ENCODE data around the gene BPGM.

DNA sequence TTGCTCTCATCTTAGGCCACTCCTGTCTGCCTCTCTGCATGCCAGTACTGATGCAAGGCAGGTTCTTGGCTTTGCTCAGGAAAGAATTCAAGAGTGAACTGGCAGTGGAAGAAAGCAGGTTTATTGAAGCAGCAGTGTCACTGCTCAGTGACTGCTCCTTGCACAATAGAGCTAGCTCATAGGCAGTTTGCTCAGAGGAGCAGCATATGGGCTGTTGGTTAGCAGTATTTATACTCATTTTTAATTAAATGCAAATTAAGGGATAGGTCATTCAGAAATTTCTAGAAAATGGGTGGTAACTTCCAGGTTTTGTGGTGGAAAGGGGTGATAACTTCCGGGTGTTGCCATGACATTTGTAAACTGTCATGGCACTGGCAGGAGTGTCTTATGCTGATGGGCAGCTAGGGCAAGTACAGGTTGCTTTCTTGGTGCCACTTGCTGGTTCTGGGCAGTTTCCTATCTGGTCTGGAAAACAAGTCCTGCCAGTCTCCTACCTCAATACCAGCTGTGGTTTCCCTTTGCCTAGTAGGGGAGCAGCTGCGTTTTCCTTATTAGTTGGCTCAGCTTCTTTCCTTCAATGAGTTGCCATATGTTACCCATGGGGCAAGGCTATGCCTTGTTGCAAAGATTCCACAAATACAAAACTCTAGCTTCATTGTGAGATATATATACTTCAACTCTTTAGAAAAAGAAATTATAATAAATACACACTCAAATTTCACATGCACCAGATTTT, 68.0 kb downstream of the BPGM start:
- TF ChIP-seq, protein P1, sequence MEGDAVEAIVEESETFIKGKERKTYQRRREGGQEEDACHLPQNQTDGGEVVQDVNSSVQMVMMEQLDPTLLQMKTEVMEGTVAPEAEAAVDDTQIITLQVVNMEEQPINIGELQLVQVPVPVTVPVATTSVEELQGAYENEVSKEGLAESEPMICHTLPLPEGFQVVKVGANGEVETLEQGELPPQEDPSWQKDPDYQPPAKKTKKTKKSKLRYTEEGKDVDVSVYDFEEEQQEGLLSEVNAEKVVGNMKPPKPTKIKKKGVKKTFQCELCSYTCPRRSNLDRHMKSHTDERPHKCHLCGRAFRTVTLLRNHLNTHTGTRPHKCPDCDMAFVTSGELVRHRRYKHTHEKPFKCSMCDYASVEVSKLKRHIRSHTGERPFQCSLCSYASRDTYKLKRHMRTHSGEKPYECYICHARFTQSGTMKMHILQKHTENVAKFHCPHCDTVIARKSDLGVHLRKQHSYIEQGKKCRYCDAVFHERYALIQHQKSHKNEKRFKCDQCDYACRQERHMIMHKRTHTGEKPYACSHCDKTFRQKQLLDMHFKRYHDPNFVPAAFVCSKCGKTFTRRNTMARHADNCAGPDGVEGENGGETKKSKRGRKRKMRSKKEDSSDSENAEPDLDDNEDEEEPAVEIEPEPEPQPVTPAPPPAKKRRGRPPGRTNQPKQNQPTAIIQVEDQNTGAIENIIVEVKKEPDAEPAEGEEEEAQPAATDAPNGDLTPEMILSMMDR (IDR thresholded peaks at IDR 0.05) = no peak
- TF ChIP-seq POLR2A (IDR thresholded peaks at IDR 0.05) = no peak

All from lower leg skin (tissue), 3 donors.